ENCODE data around the gene MOK.
"Not testable (repeated sequence)": the region's sequence is repeated elsewhere in the genome, so short reads cannot be mapped to it uniquely, and the experiment has no call there.

The MOK gene

GRCh38 chr14:102249041-102249440 is 55.9 kb downstream of the MOK start:
- Histone ChIP-seq H3K4me1 (ENCODE audit: control insufficient read depth in 1 of 2, insufficient read depth in 1 of 2, low read depth in 1 of 2, low read length in 1 of 2) (no peaks in the 10 kb centered on the region), H3K36me3 (no peaks in the 10 kb centered on the region), H3K27me3 (no peaks in the 10 kb centered on the region), H3K27ac (no peak overlapping the region), H3K9me3 (no peaks in the 10 kb centered on the region), H3K4me3 (ENCODE audit: low read depth in 1 of 2, low read length in 1 of 2) (no peak overlapping the region)
- TF ChIP-seq, protein P1, sequence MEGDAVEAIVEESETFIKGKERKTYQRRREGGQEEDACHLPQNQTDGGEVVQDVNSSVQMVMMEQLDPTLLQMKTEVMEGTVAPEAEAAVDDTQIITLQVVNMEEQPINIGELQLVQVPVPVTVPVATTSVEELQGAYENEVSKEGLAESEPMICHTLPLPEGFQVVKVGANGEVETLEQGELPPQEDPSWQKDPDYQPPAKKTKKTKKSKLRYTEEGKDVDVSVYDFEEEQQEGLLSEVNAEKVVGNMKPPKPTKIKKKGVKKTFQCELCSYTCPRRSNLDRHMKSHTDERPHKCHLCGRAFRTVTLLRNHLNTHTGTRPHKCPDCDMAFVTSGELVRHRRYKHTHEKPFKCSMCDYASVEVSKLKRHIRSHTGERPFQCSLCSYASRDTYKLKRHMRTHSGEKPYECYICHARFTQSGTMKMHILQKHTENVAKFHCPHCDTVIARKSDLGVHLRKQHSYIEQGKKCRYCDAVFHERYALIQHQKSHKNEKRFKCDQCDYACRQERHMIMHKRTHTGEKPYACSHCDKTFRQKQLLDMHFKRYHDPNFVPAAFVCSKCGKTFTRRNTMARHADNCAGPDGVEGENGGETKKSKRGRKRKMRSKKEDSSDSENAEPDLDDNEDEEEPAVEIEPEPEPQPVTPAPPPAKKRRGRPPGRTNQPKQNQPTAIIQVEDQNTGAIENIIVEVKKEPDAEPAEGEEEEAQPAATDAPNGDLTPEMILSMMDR (IDR thresholded peaks at IDR 0.05) = no peak

GRCh38 chr14:102248121-102248520 is 56.8 kb downstream of the MOK start:
- TF ChIP-seq, protein P1 (IDR thresholded peaks at IDR 0.05) = no peak
- no peaks in the 10 kb centered on the region for H3K27me3 ChIP-seq
- H3K9me3 ChIP-seq = no peaks in the 10 kb centered on the region
- no peaks in the 10 kb centered on the region for H3K4me1 ChIP-seq (ENCODE audit: control insufficient read depth in 1 of 2, insufficient read depth in 1 of 2, low read depth in 1 of 2, low read length in 1 of 2)
- H3K27ac ChIP-seq = no peak overlapping the region
- no peak overlapping the region for H3K4me3 ChIP-seq (ENCODE audit: low read depth in 1 of 2, low read length in 1 of 2)
- no peaks in the 10 kb centered on the region for H3K36me3 ChIP-seq

DNA sequence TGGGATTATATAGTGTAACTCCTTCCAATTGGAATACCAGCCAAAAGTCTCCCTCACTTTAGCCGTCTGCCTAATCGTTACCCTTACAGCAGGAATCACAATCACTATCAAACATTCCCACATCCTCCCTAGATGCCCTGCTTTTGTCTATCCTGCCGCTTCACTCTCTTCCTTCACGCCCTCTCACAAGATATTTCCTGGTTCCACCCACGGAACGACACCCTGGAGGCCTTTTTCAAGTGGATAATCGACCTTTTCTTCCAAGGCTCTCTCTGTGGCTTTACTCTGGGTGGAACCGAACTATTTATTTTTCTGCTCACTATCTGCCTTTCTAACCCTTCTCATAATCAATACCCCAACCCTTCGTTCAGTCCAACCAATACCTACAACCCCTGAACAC is 58.9 kb downstream of the MOK start:
- no peak overlapping the region for H3K4me3 ChIP-seq (ENCODE audit: low read depth in 1 of 2, low read length in 1 of 2)
- H3K36me3 ChIP-seq = no peaks in the 10 kb centered on the region
- H3K4me1 ChIP-seq (ENCODE audit: control insufficient read depth in 1 of 2, insufficient read depth in 1 of 2, low read depth in 1 of 2, low read length in 1 of 2) = no peaks in the 10 kb centered on the region
- TF ChIP-seq, protein P1 (IDR thresholded peaks at IDR 0.05) = no peak
- H3K9me3 ChIP-seq = no peaks in the 10 kb centered on the region
- H3K27me3 ChIP-seq = no peaks in the 10 kb centered on the region
- H3K27ac ChIP-seq = no peak overlapping the region

GRCh38 chr14:102243795-102244194 is 61.2 kb downstream of the MOK start:
- not testable (repeated sequence) for H3K27ac ChIP-seq; H3K4me3 ChIP-seq (ENCODE audit: low read depth in 1 of 2, low read length in 1 of 2); H3K27me3 ChIP-seq; H3K36me3 ChIP-seq; H3K9me3 ChIP-seq; H3K4me1 ChIP-seq (ENCODE audit: control insufficient read depth in 1 of 2, insufficient read depth in 1 of 2, low read depth in 1 of 2, low read length in 1 of 2)

DNA sequence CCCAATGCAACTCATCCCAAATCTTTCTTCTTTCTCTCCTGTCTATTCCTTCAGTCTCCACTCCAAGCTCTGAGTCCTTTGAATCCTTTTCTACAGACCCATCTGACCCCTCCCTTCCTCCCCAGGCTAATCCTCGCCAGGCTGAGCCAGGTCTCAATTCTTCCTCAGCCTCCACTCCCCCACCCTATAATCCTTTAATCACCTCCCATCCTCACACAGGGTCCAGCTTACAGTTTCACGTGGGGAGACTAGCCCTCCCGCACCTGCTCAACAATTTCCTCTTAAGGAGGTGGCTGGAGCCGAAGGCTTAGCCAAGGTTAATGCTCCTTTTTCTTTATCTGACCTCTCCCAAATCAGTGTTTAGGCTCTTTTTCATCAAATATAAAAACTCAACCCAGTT is 63.8 kb downstream of the MOK start:
- TF ChIP-seq, protein P1 (IDR thresholded peaks at IDR 0.05) = no peak
- H3K4me1 ChIP-seq (ENCODE audit: control insufficient read depth in 1 of 2, insufficient read depth in 1 of 2, low read depth in 1 of 2, low read length in 1 of 2) = peaks cover 0 to 6% of the 10 kb centered on the region in 2 experiments
- H3K9me3 ChIP-seq = no peaks in the 10 kb centered on the region
- H3K27ac ChIP-seq = no peak overlapping the region
- H3K27me3 ChIP-seq = no peaks in the 10 kb centered on the region
- no peaks in the 10 kb centered on the region for H3K36me3 ChIP-seq
- H3K4me3 ChIP-seq (ENCODE audit: low read depth in 1 of 2, low read length in 1 of 2) = no peak overlapping the region

DNA sequence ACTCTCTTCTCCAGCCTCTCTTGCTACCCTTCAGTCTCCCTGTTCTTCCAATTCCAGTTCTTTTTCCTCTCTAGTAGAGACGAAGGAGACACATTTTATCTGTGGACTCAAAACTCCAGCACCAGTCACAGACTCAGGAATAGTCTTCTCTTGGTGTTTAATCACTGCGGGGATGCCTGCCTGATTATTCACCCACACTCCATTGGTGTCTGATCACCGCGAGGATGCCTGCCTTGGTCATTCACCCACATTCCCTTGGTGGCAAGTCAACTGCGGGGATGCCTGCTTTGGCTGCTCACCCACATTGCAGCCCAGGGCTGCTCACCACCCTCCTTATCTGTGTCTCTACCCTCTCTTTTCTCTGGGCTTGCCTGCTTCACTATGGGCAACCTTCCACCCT is 64.5 kb downstream of the MOK start:
- H3K36me3 ChIP-seq; H3K4me1 ChIP-seq (ENCODE audit: control insufficient read depth in 1 of 2, insufficient read depth in 1 of 2, low read depth in 1 of 2, low read length in 1 of 2); H3K4me3 ChIP-seq (ENCODE audit: low read depth in 1 of 2, low read length in 1 of 2); H3K27me3 ChIP-seq; H3K9me3 ChIP-seq; H3K27ac ChIP-seq: not testable (repeated sequence)

GRCh38 chr14:102239231-102239630 is 65.7 kb downstream of the MOK start:
- H3K36me3 ChIP-seq = no peaks in the 10 kb centered on the region
- H3K27me3 ChIP-seq = no peaks in the 10 kb centered on the region
- H3K9me3 ChIP-seq = no peaks in the 10 kb centered on the region
- no peak overlapping the region for H3K27ac ChIP-seq
- H3K4me1 ChIP-seq (ENCODE audit: control insufficient read depth in 1 of 2, insufficient read depth in 1 of 2, low read depth in 1 of 2, low read length in 1 of 2) = peaks cover 0 to 12% of the 10 kb centered on the region in 2 experiments
- no peak overlapping the region for H3K4me3 ChIP-seq (ENCODE audit: low read depth in 1 of 2, low read length in 1 of 2)
- TF ChIP-seq, protein P1 (IDR thresholded peaks at IDR 0.05) = no peak
